Choroid plexus epithelial cell (primary cell): ENCODE measurements around the gene CCDC154.

ENCODE experiments used
- DNase-seq: peaks from one replicate; pipeline ENCODE4 v3.0.0-alpha.2; 2010; ENCODE audit warnings: low read depth
- H3K4me3 ChIP-seq: 2 replicates; pipeline ENCODE4 v1.5.1; 2011; ENCODE audit warnings: low read depth, mild to moderate bottlenecking, control low read depth, low read length, moderate library complexity
- TF ChIP-seq, protein P1 (sequence below): conservative IDR thresholded peaks from 2 replicates; pipeline ENCODE4 v1.5.1; 2011; ENCODE audit warnings: low read depth, mild to moderate bottlenecking, control low read depth, inconsistent platforms, low read length, moderate library complexity

The CCDC154 gene

GRCh38 chr16:1401758-1402154 lies 42.6 kb downstream of the CCDC154 start:
- DNase-seq, result no peak
- TF ChIP-seq, protein P1, sequence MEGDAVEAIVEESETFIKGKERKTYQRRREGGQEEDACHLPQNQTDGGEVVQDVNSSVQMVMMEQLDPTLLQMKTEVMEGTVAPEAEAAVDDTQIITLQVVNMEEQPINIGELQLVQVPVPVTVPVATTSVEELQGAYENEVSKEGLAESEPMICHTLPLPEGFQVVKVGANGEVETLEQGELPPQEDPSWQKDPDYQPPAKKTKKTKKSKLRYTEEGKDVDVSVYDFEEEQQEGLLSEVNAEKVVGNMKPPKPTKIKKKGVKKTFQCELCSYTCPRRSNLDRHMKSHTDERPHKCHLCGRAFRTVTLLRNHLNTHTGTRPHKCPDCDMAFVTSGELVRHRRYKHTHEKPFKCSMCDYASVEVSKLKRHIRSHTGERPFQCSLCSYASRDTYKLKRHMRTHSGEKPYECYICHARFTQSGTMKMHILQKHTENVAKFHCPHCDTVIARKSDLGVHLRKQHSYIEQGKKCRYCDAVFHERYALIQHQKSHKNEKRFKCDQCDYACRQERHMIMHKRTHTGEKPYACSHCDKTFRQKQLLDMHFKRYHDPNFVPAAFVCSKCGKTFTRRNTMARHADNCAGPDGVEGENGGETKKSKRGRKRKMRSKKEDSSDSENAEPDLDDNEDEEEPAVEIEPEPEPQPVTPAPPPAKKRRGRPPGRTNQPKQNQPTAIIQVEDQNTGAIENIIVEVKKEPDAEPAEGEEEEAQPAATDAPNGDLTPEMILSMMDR, result no peak
- no peak overlapping the region for H3K4me3 ChIP-seq

- H3K4me3 ChIP-seq, result no peak overlapping the region
- DNase-seq, result no peak
- TF ChIP-seq, protein P1, result no peak
Measured at GRCh38 chr16:1401061-1401757, 43.1 kb downstream of the CCDC154 start.

- DNase-seq, result no peak
- TF ChIP-seq, protein P1, result no peak
- H3K4me3 ChIP-seq, result no peak overlapping the region
Measured at GRCh38 chr16:1398826-1399581, 45.4 kb downstream of the CCDC154 start.

DNA sequence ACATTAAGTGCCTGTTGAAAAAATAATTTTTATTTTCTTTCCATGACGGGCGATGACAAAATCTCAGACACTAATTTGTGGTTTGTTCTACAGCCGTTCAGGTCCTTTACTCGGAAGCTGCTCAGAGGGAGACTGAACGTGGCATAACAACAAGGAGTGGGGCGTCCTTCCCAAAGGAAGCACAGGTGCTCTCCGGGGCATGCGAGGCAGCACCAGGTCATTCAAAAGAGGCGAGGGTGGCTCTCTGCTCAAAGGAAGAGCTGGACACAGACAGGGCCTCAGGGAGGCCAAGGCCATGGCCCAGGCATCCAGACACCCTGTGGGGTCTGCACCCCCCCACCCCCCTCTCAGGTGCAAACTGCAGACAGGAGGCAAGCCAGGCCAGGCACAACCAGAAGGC lies 46.0 kb downstream of the CCDC154 start:
- no peak overlapping the region for H3K4me3 ChIP-seq
- TF ChIP-seq, protein P1, result no peak
- no peak for DNase-seq

DNA sequence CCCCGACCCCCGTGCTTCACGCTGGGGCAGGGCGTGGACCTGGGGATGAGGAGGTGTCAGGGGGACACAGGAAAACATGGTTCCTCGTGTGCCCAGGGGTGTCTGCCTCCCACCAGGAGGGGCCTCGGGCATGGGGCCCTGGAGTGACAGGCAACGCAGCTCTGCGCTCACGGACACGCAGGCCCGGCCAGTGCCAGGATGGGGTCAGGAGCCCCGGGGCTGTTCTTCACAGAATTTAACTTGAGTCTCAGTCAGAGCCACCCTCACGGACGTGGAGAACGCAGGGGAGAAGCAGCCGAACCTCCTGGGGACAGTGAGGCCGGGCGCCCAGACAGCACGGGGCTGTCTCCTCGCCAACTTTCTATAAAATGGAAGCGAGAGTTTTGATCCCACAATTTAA lies 46.6 kb downstream of the CCDC154 start:
- no peak overlapping the region for H3K4me3 ChIP-seq
- no peak for DNase-seq
- TF ChIP-seq, protein P1, result no peak

GRCh38 chr16:1395444-1396031 lies 48.8 kb downstream of the CCDC154 start:
- H3K4me3 ChIP-seq, result no peak overlapping the region
- TF ChIP-seq, protein P1, result no peak
- DNase-seq, result no peak
